Panc1 (cell line): ENCODE results near the gene LEMD2. TPM values are rescaled to one million over a fixed set of nuclear protein-coding genes. Genes with fewer than 3 reads are reported as not detected.

Experiments
- ATAC-seq: fragments of 200-7000 bp; cut with Tn5 transposase; 2 replicates; pipeline ENCODE4 v1.9.1; 2020; ENCODE audit warnings: mild to moderate bottlenecking, moderate library complexity
- BruUV-seq: library from RNA; stranded (reverse); fragments of 400-500 nt; replicated peaks from 2 replicates; lab custom pipeline; 2021; lab: Mats Ljungman, UMichigan
- CTCF ChIA-PET: fragments of 300-600 bp; sonication (Branson Sonifier 250); formaldehyde crosslinking; loops from one replicate; lab custom pipeline; 2022; ENCODE audit warnings: antibody characterized with exemption; lab: Charles Lee
- POLR2A ChIA-PET: fragments of 300-600 bp; sonication (Branson Sonifier 250); formaldehyde crosslinking; loops from one replicate; lab custom pipeline; 2022; ENCODE audit warnings: antibody characterized with exemption; lab: Charles Lee
- DNase-seq: peaks from one replicate; pipeline ENCODE4 v3.0.0-alpha.2; 2010; ENCODE audit warnings: low read depth, low spot score
- H3K27ac ChIP-seq: 2 replicates; pipeline ENCODE4 v1.5.1; 2011; ENCODE audit warnings: mild to moderate bottlenecking, low read length, inconsistent platforms
- H3K27me3 ChIP-seq: fragments of 200-500 bp; sonication (Bioruptor generic); 2 replicates; pipeline ENCODE4 v1.6.0; 2014; ENCODE audit warnings: low read length, inconsistent platforms; ENCODE audit not compliant: control insufficient read depth, insufficient read depth
- H3K36me3 ChIP-seq: fragments of 200-500 bp; sonication (Bioruptor generic); 2 replicates; pipeline ENCODE4 v1.5.1; 2014; ENCODE audit warnings: inconsistent platforms, mild to moderate bottlenecking, low read length, moderate library complexity; ENCODE audit not compliant: control insufficient read depth, insufficient read depth
- H3K4me1 ChIP-seq: 2 replicates; pipeline ENCODE4 v1.5.1; 2011; ENCODE audit warnings: inconsistent platforms, mild to moderate bottlenecking, low read length, moderate library complexity; ENCODE audit not compliant: control insufficient read depth, insufficient read depth
- H3K4me3 ChIP-seq, 2 experiments: 2 replicates each; pipeline ENCODE4 v1.5.1; 2011 to 2012; ENCODE audit warnings: low read depth in 2 of 2, low read length in 2 of 2, mild to moderate bottlenecking in 2 of 2, inconsistent platforms in 1 of 2, moderate library complexity in 1 of 2
- H3K9me3 ChIP-seq: fragments of 200-500 bp; sonication (Bioruptor generic); 2 replicates; pipeline ENCODE4 v1.5.1; 2014; ENCODE audit warnings: low read depth, mild to moderate bottlenecking, inconsistent platforms, low read length, moderate library complexity; ENCODE audit not compliant: control insufficient read depth, insufficient read depth
- CTCF ChIP-seq: fragments of 450-650 bp; IDR thresholded peaks from 2 replicates; pipeline ENCODE4 v1.5.1; 2017; ENCODE audit warnings: mild to moderate bottlenecking
- POLR2AphosphoS5 ChIP-seq: IDR thresholded peaks from 2 replicates; pipeline ENCODE4 v1.6.1; 2012; ENCODE audit warnings: mild to moderate bottlenecking, low read depth, low read length, moderate library complexity
- REST ChIP-seq, 2 experiments: IDR thresholded peaks; 2 replicates each; pipeline ENCODE4 v1.6.1; 2011 to 2012; ENCODE audit warnings: low read depth in 2 of 2, control low read depth in 1 of 2, low read length in 1 of 2, mild to moderate bottlenecking in 1 of 2, moderate library complexity in 1 of 2; ENCODE audit not compliant: insufficient read depth in 1 of 2
- SIN3A ChIP-seq: IDR thresholded peaks from 2 replicates; pipeline ENCODE4 v1.6.1; 2012; ENCODE audit warnings: low read depth, mild to moderate bottlenecking, low read length, moderate library complexity, borderline replicate concordance; ENCODE audit not compliant: insufficient read depth
- TCF7L2 ChIP-seq: IDR thresholded peaks from 2 replicates; pipeline ENCODE4 v1.6.1; 2011; ENCODE audit warnings: mild to moderate bottlenecking, low read depth, low read length, inconsistent platforms
- in situ Hi-C: cut with HindIII; loops from 2 replicates; pipeline ENCODE4 v1.10.0; 2016; ENCODE audit warnings: low sequenced_read_pairs, low pct_unique_long_range_greater_than_20kb
- intact Hi-C: fragments of 100-400 bp; cut with micrococcal nuclease; formaldehyde crosslinking; loops from one replicate; pipeline ENCODE4 v1.10.0; 2022; ENCODE audit not compliant: unreplicated experiment
- total RNA-seq: library from RNA; stranded (reverse); gene quantifications from one replicate; pipeline ENCODE4 v1.2.1, GENCODE V29; 2021; ENCODE audit not compliant: unreplicated experiment

Gene LEMD2
- total RNA-seq, 1 experiment from 2014 or later: 89.8 TPM

DNA sequence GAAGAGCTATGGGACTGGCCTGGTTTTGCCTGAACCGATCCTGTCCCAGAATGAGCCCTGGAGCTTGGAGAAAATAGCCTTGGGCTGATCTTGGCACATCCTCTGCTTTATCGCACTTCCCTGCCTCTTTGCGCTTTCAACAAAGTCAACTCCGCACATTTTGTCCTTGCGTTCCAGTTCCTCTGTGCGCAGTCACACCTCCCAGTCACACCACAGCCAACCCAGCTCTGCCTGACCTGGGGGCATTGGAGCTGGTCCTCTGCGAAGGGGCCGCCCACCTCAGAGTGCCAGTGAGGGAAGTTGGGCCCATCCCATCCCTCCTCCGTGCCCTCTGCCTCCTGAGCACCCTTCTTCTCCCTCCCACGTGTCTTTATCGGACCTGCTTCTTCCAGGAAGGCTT, 60.5 kb downstream of the LEMD2 start:
- CTCF ChIA-PET: no interaction called here
- no peaks in the 10 kb centered on the region for H3K9me3 ChIP-seq
- in situ Hi-C loops: no loop called here

DNA sequence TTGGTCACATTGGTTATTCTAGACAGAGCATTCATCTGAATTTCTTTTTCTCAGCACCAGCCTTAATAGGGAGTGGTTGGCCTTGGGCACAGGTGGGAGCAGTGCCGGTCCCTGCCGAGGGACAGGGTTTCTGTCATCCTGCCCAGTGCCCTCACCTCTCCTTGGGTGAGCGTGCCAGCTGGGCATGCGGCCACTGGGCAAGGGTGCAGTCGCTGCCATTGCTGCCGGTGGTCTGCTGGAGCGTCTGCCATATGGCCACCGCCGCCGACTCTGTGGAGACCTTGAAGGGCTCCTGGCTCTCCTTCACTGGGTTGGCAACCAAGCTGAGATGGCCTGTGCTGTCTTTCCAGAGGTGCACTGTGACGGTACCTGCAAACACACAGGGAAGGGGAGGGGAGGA, 61.0 kb downstream of the LEMD2 start:
- no TSS peak for BruUV-seq
- no peaks in the 10 kb centered on the region for H3K4me1 ChIP-seq
- ChIA-PET CTCF (no interaction called here), POLR2A (no interaction called here)
- no peak for ATAC-seq
- in situ Hi-C loops (no loop called here), intact Hi-C loops (no loop called here)
- H3K27me3 ChIP-seq: no peaks in the 10 kb centered on the region
- no peak overlapping the region for H3K27ac ChIP-seq
- no peaks in the 10 kb centered on the region for H3K36me3 ChIP-seq
- TF ChIP-seq TCF7L2 (no peak), REST (IDR thresholded peaks at IDR 0.05; ENCODE audit: insufficient read depth in 1 of 2, low read depth in 2 of 2, low read length in 1 of 2) (no peak), CTCF (no peak), POLR2AphosphoS5 (no peak), SIN3A (no peak)
- no peak overlapping the region for H3K4me3 ChIP-seq
- no peaks in the 10 kb centered on the region for H3K9me3 ChIP-seq
- DNase-seq: no peak

More for the DNA sequence above, 60.5 kb downstream of the LEMD2 start:
- POLR2A ChIA-PET: interaction anchor here (0.6 kb wide), 1 partner anchor 17 kb away, joined by 5 read pairs; the partner anchor contains the start of gene UQCC2
- no peak for ATAC-seq
- no peak for DNase-seq
- Histone ChIP-seq H3K36me3 (no peaks in the 10 kb centered on the region), H3K27me3 (no peaks in the 10 kb centered on the region), H3K27ac (no peak overlapping the region), H3K4me1 (no peaks in the 10 kb centered on the region), H3K4me3 (no peak overlapping the region)
- TF ChIP-seq CTCF: no peak
- no peak for TF ChIP-seq SIN3A
- TF ChIP-seq POLR2AphosphoS5: no peak
- no peak for TF ChIP-seq TCF7L2
- TF ChIP-seq REST (IDR thresholded peaks at IDR 0.05; ENCODE audit: insufficient read depth in 1 of 2, low read depth in 2 of 2, low read length in 1 of 2): no peak
- BruUV-seq: no TSS peak
- intact Hi-C loops: no loop called here
